ENCODE measurements around the gene DLGAP4. TPM values are rescaled to one million over a fixed set of nuclear protein-coding genes. Genes with fewer than 3 reads are reported as not detected.

The DLGAP4 gene
- polyA plus RNA-seq, 1 of the 3 experiments (the other 2 are of a cell fraction) = 31.2 TPM

DNA sequence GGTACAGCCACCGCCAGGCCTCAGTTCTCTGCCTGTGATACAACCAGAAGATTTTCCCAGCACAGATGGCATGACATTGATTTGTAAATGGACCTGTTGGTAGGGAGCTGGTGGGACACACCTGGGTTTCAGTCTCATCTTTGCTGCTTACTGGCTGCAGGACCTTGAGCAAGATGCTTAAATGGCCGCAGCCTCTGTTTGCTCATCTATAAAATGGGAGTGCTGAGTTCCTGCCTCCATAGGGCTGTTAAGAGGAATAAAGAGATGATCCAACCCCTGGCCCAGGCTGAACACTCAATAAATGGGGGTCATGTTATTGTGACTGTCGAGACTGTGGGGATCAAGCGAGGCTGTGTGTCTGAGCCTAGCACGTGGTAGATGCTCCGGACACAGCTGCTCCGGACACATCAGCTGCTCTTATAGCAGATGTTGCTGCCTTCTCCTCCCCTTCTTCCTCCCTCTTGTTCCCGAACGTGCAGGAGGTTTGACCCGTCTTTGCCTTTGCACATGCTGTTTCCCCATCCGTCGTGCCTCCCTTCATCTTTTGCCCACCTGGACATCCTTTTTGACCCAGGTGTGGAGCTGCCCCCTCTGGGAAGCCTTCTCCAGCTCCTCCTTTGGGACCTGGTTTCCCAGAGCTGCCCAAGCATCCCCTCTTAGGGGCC is 29.2 kb downstream of the DLGAP4 start:
- TF ChIP-seq EZH2phosphoT487 (IDR thresholded peaks at IDR 0.05; ENCODE audit: borderline replicate concordance, low read depth) = no peak
- TF ChIP-seq JUND (IDR thresholded peaks at IDR 0.05) = no peak
- no peak for TF ChIP-seq NFIC (IDR thresholded peaks at IDR 0.05; ENCODE audit: borderline replicate concordance)
- TF ChIP-seq RAD21 (IDR thresholded peaks at IDR 0.05; ENCODE audit: low read length) = no peak
- no peak for TF ChIP-seq FOXJ3 (CRISPR knock-in tag; IDR thresholded peaks at IDR 0.05)
- no peak for TF ChIP-seq MXI1 (IDR thresholded peaks at IDR 0.05; ENCODE audit: low read depth, low read length)
- TF ChIP-seq, protein P1, sequence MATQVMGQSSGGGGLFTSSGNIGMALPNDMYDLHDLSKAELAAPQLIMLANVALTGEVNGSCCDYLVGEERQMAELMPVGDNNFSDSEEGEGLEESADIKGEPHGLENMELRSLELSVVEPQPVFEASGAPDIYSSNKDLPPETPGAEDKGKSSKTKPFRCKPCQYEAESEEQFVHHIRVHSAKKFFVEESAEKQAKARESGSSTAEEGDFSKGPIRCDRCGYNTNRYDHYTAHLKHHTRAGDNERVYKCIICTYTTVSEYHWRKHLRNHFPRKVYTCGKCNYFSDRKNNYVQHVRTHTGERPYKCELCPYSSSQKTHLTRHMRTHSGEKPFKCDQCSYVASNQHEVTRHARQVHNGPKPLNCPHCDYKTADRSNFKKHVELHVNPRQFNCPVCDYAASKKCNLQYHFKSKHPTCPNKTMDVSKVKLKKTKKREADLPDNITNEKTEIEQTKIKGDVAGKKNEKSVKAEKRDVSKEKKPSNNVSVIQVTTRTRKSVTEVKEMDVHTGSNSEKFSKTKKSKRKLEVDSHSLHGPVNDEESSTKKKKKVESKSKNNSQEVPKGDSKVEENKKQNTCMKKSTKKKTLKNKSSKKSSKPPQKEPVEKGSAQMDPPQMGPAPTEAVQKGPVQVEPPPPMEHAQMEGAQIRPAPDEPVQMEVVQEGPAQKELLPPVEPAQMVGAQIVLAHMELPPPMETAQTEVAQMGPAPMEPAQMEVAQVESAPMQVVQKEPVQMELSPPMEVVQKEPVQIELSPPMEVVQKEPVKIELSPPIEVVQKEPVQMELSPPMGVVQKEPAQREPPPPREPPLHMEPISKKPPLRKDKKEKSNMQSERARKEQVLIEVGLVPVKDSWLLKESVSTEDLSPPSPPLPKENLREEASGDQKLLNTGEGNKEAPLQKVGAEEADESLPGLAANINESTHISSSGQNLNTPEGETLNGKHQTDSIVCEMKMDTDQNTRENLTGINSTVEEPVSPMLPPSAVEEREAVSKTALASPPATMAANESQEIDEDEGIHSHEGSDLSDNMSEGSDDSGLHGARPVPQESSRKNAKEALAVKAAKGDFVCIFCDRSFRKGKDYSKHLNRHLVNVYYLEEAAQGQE (IDR thresholded peaks at IDR 0.05; ENCODE audit: low read depth, low read length) = no peak
- TF ChIP-seq RXRA (IDR thresholded peaks at IDR 0.05; ENCODE audit: borderline replicate concordance, low read depth) = no peak
- TF ChIP-seq RFX5 (IDR thresholded peaks at IDR 0.05; ENCODE audit: low read length) = no peak
- TF ChIP-seq, protein P2, sequence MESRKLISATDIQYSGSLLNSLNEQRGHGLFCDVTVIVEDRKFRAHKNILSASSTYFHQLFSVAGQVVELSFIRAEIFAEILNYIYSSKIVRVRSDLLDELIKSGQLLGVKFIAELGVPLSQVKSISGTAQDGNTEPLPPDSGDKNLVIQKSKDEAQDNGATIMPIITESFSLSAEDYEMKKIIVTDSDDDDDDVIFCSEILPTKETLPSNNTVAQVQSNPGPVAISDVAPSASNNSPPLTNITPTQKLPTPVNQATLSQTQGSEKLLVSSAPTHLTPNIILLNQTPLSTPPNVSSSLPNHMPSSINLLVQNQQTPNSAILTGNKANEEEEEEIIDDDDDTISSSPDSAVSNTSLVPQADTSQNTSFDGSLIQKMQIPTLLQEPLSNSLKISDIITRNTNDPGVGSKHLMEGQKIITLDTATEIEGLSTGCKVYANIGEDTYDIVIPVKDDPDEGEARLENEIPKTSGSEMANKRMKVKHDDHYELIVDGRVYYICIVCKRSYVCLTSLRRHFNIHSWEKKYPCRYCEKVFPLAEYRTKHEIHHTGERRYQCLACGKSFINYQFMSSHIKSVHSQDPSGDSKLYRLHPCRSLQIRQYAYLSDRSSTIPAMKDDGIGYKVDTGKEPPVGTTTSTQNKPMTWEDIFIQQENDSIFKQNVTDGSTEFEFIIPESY (IDR thresholded peaks at IDR 0.05; ENCODE audit: borderline replicate concordance, low read depth) = no peak
- no peak for TF ChIP-seq FOXM1 (IDR thresholded peaks at IDR 0.05; ENCODE audit: low read depth)
- TF ChIP-seq, protein P3, sequence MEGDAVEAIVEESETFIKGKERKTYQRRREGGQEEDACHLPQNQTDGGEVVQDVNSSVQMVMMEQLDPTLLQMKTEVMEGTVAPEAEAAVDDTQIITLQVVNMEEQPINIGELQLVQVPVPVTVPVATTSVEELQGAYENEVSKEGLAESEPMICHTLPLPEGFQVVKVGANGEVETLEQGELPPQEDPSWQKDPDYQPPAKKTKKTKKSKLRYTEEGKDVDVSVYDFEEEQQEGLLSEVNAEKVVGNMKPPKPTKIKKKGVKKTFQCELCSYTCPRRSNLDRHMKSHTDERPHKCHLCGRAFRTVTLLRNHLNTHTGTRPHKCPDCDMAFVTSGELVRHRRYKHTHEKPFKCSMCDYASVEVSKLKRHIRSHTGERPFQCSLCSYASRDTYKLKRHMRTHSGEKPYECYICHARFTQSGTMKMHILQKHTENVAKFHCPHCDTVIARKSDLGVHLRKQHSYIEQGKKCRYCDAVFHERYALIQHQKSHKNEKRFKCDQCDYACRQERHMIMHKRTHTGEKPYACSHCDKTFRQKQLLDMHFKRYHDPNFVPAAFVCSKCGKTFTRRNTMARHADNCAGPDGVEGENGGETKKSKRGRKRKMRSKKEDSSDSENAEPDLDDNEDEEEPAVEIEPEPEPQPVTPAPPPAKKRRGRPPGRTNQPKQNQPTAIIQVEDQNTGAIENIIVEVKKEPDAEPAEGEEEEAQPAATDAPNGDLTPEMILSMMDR (IDR thresholded peaks at IDR 0.05) = no peak
- TF ChIP-seq, protein P4, sequence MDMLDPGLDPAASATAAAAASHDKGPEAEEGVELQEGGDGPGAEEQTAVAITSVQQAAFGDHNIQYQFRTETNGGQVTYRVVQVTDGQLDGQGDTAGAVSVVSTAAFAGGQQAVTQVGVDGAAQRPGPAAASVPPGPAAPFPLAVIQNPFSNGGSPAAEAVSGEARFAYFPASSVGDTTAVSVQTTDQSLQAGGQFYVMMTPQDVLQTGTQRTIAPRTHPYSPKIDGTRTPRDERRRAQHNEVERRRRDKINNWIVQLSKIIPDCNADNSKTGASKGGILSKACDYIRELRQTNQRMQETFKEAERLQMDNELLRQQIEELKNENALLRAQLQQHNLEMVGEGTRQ (IDR thresholded peaks at IDR 0.05; ENCODE audit: borderline replicate concordance, low read depth, low read length) = no peak
- no peaks in the 10 kb centered on the region for H3K36me3 ChIP-seq (replicated peaks in 1 of 2; ENCODE audit: control insufficient read depth in 1 of 2, insufficient read depth in 2 of 2, low read length in 1 of 2)
- no peak overlapping the region for H3K4me2 ChIP-seq
- peaks cover 0 to 15% of the 10 kb centered on the region in 2 experiments; a peak in 1 of 4 replicates for H3K4me1 ChIP-seq (ENCODE audit: control insufficient read depth in 1 of 2, insufficient read depth in 2 of 2, low read depth in 1 of 2, low read length in 1 of 2)
- H3K9me2 ChIP-seq = no peaks in the 10 kb centered on the region
- H4K20me1 ChIP-seq (ENCODE audit: insufficient read depth) = no peaks in the 10 kb centered on the region
- POLR2A ChIA-PET = no interaction called here
- no peak overlapping the region for H2AFZ ChIP-seq (ENCODE audit: low read depth)
- no peaks in the 10 kb centered on the region for H3F3A ChIP-seq (replicated peaks; ENCODE audit: insufficient read depth)
- no peaks in the 10 kb centered on the region; the same call in 1 of the 2 replicates for H3K27me3 ChIP-seq (ENCODE audit: insufficient read depth)
- no peaks in the 10 kb centered on the region for H3K79me2 ChIP-seq (ENCODE audit: insufficient read depth)
- H3K4me3 ChIP-seq (ENCODE audit: low read depth in 2 of 2, low read length in 1 of 2) = no peak overlapping the region
- WGBS (ENCODE audit: low lambda C conversion rate) = 53% methylated on average over 11 of the region's 12 CpGs
- CTCF ChIA-PET = interaction anchor here (0.8 to 1.0 kb wide), 2 partner anchors 64 to 158 kb away, joined by 3 read pairs; no protein-coding TSS in a partner anchor
- DNase-seq = no peak
- no peaks in the 10 kb centered on the region for H3K9me3 ChIP-seq
- H3K9ac ChIP-seq = no peak overlapping the region
- H3K27ac ChIP-seq (ENCODE audit: low read depth in 2 of 2, low read length in 1 of 2) = no peak overlapping the region

Measured in SK-N-SH (cell line).